ENCODE data around the gene LYSET.
A peak's percentile ranks its signal among the peaks of the same experiment; 100 is the strongest.
"Not testable (repeated sequence)": the region's sequence is repeated elsewhere in the genome, so short reads cannot be mapped to it uniquely, and the experiment has no call there.

LYSET gene

GRCh38 chr14:93169619-93170018 lies 15.5 kb upstream of the LYSET start:
- not testable (repeated sequence) for DNase-seq

GRCh38 chr14:93170141-93170540 lies 15.0 kb upstream of the LYSET start:
- not testable (repeated sequence) for DNase-seq

- DNase-seq = no peak
These were observed 13.7 kb upstream of the LYSET start for GRCh38 chr14:93171376-93171775.

- no peak for DNase-seq
These were observed 11.1 kb upstream of the LYSET start for GRCh38 chr14:93173943-93174395.

- DNase-seq = not testable (repeated sequence)
These were observed 10.4 kb upstream of the LYSET start for GRCh38 chr14:93174731-93175130.

- no peak for DNase-seq
These were observed 9.6 kb upstream of the LYSET start for GRCh38 chr14:93175492-93175891.

- no peak for DNase-seq
These were observed 1.4 kb upstream of the LYSET start for GRCh38 chr14:93183596-93184317.

- DNase-seq = no peak
These were observed 218 bp downstream of the LYSET start for GRCh38 chr14:93185349-93185720.

GRCh38 chr14:93186466-93186865 lies 1.3 kb downstream of the LYSET start:
- DNase-seq = peak; percentile 52 to 70

GRCh38 chr14:93186956-93187355 lies 1.8 kb downstream of the LYSET start:
- DNase-seq = no peak

GRCh38 chr14:93195316-93195999 lies 10.3 kb downstream of the LYSET start:
- no peak for DNase-seq

GRCh38 chr14:93199031-93199430 lies 13.9 kb downstream of the LYSET start:
- DNase-seq = no peak

GRCh38 chr14:93200553-93200952 lies 15.4 kb downstream of the LYSET start:
- no peak for DNase-seq

- no peak for DNase-seq
These were observed 16.1 kb downstream of the LYSET start for GRCh38 chr14:93201155-93201704.

GRCh38 chr14:93206793-93207467 lies 21.8 kb downstream of the LYSET start, which contains the start of the genes GON7 and UBR7:
GON7 (minus strand) TSS chr14:93207065; CDS start chr14:93207037, 28 bp downstream.
UBR7 (plus strand) TSS chr14:93207256; CDS start chr14:93207292, 36 bp downstream.
- DNase-seq = peak; percentile 91

- peak; percentile 15 to 22 for DNase-seq
These were observed 22.6 kb downstream of the LYSET start for GRCh38 chr14:93207468-93208308.

GRCh38 chr14:93212432-93212831 lies 27.3 kb downstream of the LYSET start:
- DNase-seq = no peak

GRCh38 chr14:93214598-93214997 lies 29.5 kb downstream of the LYSET start:
- no peak for DNase-seq

GRCh38 chr14:93219103-93219726 lies 34.1 kb downstream of the LYSET start:
- peak; percentile 55 to 71 for DNase-seq

GRCh38 chr14:93220509-93220908 lies 35.4 kb downstream of the LYSET start:
- DNase-seq = no peak

GRCh38 chr14:93223565-93223964 lies 38.4 kb downstream of the LYSET start:
- no peak for DNase-seq

GRCh38 chr14:93228550-93228949 lies 43.4 kb downstream of the LYSET start:
- no peak for DNase-seq

Measured in AML-193 (cell line).